Measurements from ENCODE around the gene TRA2B.

The TRA2B gene

DNA sequence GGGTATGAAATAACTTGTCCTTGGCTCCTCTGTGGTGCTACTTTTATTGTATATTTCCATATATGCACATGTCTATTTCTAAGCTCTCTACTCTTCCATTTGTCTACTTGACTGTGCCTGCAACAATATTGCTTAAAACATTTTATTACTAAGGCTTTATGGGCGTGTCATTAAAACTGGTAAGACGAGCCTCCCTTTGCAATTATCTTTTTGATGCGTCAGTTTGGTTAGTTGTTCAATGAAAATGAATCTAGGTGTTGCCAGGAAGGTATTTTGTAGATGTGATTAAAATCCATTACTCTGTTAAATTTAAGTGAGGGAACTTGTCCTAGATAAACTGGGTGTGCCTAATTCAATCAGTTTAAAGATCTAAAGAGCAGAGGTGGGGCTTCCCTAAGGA is 12.9 kb upstream of the TRA2B start:
- DNase-seq (ENCODE audit: low read depth), result no peak

DNA sequence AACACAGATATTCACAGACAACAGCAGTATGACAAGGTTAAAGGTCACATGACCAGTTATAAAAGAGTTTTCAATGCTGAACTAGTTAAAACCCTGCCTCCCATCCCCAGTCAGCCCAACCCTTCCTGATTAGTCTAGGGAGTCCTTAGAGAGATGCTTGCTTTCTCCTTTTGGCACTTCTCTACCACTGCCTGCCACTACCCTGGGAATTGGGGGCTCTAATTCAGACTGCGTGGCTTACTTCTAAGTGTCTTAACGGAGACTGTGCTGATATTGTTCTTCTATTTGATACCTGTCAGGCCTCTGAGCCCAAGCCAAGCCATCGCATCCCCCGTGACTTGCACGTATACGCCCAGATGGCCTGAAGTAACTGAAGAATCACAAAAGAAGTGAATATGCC is 11.7 kb upstream of the TRA2B start:
- no peak for DNase-seq (ENCODE audit: low read depth)

GRCh38 chr3:185948292-185948691 is 10.5 kb upstream of the TRA2B start:
- no peak for DNase-seq (ENCODE audit: low read depth)

- DNase-seq (ENCODE audit: low read depth), result no peak
Observed at GRCh38 chr3:185943760-185944106, 5.9 kb upstream of the TRA2B start.

DNA sequence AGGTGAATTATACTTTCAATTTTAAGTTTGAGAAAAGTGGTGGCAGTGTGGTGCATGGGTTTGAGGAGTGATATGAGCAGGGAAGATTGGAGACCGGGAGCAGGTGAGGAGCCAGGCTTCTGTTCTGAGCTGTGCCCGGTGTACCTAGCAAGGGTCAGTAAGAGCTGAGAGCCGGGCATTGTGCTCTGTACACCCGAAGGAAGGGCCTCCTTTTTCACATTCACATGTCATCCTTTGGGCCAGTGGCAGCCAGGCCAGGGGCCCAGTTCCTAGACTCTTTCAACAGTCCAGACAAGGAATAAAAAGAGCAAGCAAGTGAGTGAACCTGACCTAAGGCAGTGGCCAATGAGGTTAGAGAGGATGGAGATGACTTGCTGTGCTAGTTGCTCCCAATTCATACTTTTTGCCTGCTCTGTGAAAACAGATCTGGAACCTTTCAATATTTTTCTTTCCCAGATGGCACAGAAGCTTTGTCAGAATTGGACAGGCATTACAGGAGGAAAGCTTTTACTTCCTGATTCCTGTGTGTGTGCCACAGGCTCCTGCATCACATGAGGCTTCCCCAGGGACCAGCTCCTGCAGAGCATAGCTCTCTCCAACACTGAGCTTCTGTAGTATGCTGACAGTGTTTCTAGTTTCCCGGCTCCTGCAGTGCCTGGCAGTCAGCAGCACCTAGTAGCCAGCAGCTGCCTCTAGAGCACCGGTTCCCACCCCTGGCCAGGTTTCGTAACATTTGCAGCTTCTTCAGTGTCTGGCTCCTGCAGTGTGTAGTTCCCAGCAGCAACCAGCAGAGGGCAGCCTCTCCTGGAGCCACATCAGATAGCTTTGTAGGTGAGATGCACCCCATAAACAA is 5.3 kb upstream of the TRA2B start:
- DNase-seq (ENCODE audit: low read depth), result peak; percentile 69

- no peak for DNase-seq (ENCODE audit: low read depth)
Observed at GRCh38 chr3:185942396-185942795, 4.6 kb upstream of the TRA2B start.

GRCh38 chr3:185940951-185941350 is 3.1 kb upstream of the TRA2B start:
- no peak for DNase-seq (ENCODE audit: low read depth)

GRCh38 chr3:185939721-185940120 is 1.9 kb upstream of the TRA2B start:
- no peak for DNase-seq (ENCODE audit: low read depth)

DNA sequence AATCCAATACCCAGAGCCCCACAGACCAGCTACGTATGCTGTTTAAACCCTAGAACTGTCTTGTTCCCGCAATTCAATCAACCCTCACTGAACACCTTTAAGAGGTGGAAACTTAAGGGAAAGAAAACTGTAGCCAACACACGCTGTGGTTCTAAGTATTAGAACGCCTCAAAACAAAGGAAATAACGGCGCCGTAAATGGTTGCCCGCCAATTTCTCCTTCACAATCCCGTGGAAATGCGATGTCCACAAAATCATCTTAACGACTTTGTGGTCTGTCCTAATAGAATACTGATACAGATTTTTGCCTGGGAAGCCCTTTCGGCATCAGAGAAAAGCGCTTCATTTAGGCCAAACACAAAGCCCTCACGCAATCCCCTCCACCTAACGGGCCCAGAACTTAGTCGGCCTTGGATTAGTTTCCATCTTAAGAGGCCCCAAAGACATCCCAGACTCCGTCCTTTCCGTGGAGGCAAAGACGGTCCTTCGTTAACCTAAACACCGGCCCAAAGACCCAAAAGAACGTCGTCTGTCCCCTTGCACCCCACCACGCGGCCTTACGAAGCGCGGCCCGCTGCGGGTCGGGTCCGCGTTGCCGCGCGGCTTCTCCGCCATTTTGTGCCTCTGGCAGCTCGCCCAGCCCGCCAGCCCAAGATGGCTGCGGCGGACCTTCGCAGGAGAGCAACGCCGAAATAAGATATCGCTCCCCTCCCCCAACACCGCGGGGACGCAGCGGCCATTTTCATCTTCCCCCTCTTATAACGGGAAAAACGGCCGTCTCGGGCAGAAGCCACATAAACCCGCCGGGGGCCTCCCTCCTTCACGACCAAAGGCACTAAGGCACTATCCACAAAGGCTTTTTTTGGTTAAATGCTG is 763 bp downstream of the TRA2B start:
- DNase-seq (ENCODE audit: low read depth), result peak; percentile 79

GRCh38 chr3:185936273-185936629 is 1.6 kb downstream of the TRA2B start:
- no peak for DNase-seq (ENCODE audit: low read depth)

DNA sequence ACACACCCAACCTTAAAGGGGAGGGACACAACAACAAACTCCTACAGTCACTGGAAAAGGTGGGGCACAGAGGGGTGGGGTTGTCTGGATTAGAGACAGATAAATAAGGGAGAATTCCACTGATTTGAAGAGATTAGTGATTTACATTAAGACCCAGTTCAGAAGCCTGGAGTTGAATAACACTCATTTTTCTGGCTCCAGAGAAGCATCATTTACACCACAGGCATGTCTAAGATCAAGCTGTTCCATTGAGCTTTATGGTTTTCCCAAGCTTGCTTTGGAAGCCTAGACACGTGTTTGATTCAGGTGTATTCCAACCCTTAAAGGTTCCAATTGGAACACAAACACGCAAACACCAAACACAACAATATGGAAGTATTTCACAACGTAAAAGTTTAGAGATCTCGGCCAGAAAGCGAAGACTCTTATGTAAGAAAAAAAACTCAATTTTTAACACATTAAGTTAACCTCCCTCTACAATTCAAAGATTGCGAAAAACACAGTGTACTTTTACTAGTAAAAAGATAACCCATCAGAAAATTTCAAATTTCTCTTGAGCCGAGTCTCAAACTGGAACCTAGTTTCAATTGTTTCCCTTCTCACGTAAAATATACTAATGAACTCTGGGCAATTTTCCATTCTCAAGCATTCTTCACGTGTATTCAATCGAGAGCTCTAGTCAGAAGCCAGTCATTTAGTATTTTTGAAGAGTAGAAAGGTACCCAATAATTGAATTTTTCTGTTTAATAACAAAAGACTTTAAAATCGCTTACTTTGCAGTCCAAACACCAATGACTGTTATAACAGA is 2.1 kb downstream of the TRA2B start:
- no peak for DNase-seq (ENCODE audit: low read depth)

- DNase-seq (ENCODE audit: low read depth), result no peak
Observed at GRCh38 chr3:185934767-185935464, 2.9 kb downstream of the TRA2B start.

DNA sequence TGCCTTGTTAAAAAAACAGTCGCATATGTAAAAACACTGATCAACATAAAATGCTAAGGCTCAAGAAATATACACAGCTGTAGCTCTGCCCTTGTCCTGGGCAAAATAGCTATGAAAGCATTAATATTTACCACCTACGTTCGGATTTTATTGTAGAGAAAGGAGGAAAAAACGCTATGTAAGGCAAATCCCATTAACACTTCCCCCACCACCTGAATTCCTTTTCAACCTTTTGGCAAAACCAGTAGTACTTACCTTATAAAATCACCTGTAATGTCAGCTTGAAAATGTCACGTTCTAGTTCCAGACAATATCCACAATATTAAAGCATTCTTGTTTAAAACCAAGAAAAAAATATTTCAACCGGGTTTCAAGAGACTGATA is 3.6 kb downstream of the TRA2B start:
- DNase-seq (ENCODE audit: low read depth), result no peak

- no peak for DNase-seq (ENCODE audit: low read depth)
Observed at GRCh38 chr3:185933374-185934173, 4.2 kb downstream of the TRA2B start.

DNA sequence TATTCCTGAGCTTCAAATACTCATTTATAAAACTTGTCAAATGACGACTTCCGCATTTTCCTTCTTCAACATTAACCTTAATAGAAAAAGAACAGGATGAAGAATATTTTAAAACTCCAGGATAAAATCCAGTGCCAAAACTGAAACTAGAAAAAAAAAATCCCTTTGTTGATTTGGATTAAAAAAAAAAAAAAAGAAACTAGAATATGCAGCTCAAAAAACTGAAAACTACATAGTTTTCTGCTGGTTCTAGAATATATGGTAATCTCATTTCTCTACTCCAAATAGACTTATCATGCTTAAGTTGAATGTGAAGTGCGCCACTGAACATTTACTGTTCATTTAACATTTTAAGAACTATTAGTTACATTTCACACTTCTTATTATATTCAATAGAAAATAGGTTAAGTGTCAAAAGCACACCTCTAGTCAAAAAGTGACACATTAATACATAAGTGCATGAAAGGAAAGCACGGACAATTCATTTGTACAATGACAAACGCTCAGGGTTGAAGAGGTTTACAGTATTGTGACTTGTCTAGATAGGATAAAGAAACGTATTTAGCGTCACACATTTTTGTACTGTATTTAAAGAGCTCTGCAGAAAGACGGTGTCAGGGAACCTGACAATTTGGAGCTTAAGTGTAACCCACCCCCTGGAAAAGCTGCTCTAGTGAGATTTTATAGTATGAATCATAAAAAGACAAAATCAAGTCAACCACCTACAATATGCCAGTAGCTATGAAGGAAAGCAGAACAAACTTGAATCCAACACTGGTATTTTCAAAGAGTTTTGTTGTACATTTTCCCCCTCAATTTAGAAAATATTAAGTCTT is 5.8 kb downstream of the TRA2B start:
- no peak for DNase-seq (ENCODE audit: low read depth)

DNA sequence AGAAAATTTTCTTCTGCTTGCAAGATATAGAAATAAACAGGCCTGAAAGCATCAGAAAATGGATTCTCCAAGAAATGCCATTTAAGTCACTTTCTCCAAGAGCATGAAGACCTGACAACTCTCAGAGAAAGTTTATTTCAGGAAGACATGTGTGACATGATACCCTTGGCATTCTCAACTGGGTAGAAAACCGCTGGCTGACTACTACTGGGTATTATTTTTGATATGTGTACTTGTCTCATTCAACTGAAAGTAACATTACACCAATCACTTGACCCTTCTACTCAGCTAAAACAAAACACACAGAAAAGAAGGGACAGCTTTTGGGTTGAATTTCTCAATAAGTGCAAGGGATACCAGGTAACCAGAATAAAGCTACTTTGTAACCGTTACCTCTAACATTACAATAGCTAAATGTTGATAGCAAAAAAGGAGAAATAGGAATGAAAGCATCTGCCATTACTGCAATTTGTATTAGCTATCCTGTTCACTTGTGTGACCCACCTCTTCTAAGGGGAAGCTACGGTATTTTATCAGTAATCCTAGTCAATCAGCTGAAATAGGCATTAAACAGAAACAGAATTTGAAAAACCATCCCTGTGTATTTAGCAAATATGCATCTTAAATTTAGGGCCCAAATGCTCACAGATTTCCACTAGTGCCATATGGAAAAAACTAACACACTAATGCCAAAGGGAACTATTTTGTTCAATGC is 7.3 kb downstream of the TRA2B start:
- DNase-seq (ENCODE audit: low read depth), result no peak

- no peak for DNase-seq (ENCODE audit: low read depth)
Observed at GRCh38 chr3:185929192-185930151, 8.3 kb downstream of the TRA2B start.

DNA sequence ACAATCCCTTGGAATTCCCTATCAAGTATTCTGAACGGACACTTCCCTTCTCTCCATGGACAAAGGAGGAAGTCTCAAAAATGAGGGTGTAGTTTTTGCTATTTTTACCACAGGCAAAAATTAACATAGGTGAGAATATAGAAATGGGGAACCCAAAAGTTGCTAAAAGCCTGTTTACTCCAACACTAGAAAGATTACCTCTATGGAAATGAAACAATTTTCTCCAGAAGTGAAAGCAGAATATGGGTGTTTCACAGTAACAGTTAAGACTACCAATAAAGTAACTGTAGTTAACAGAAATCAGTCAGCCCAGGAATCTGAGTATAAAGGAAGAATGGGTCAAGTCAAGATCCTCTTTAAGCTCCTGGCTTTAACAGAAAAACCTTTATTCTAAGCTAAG is 9.3 kb downstream of the TRA2B start:
- DNase-seq (ENCODE audit: low read depth), result no peak
